Astrocyte (in vitro differentiated cells and primary cell): ENCODE results near the gene PIK3R1.

Experiments used
- CTCF ChIP-seq: IDR thresholded peaks from 2 replicates; pipeline ENCODE4 v1.5.1; 2011; ENCODE audit warnings: low read depth, mild to moderate bottlenecking, inconsistent platforms, low read length, moderate library complexity; ENCODE audit not compliant: insufficient read depth
- EZH2 ChIP-seq: IDR thresholded peaks from 2 replicates; pipeline ENCODE4 v1.6.1; 2012; ENCODE audit warnings: mild to moderate bottlenecking, low read length, inconsistent platforms; ENCODE audit not compliant: insufficient read depth

- TF ChIP-seq EZH2 (no peak), CTCF (no peak)
These were observed 103.6 kb downstream of the PIK3R1 start for GRCh38 chr5:68318955-68319705.
